Measurements from ENCODE around the gene SEMA3F.

SEMA3F gene

DNA sequence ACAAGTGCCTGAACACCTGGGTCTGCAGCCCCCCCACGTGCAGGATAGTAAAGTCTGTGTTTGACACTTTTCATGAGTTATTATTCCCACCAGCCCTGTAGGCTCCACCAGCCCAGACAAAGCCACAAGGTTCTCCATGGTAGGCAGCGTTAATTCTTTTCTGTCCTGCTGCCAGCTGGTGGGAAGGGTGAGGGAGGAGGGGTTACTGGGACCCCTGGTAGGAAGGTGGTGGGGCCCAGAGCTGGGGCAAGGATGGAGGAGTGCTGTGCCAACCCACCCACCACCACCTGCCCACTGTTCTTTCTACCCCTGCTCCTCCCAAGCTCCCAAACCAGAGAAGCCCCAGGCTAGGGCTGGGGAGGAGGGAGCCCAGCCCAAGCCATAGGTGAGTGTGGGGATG is 20.8 kb upstream of the SEMA3F start:
- no peak overlapping the region for H3K4me2 ChIP-seq
- no peak overlapping the region for H3K27ac ChIP-seq
- peaks cover 6% of the 10 kb centered on the region; the same call in 1 of the 2 replicates for H3K27me3 ChIP-seq (ENCODE audit: insufficient read depth, low read depth)
- H2AFZ ChIP-seq (ENCODE audit: low read depth), result no peak overlapping the region
- no peak overlapping the region for H3K4me3 ChIP-seq (IDR thresholded peaks at IDR 0.05; ENCODE audit: insufficient read depth, low read depth, low read length)
- H3K79me2 ChIP-seq (ENCODE audit: insufficient read depth, low read depth), result no peaks in the 10 kb centered on the region
- no peaks in the 10 kb centered on the region for H3K36me3 ChIP-seq (ENCODE audit: insufficient read depth)
- H3K4me1 ChIP-seq (ENCODE audit: low read depth, poor library complexity, severe bottlenecking), result no peaks in the 10 kb centered on the region
- TF ChIP-seq, protein P1, sequence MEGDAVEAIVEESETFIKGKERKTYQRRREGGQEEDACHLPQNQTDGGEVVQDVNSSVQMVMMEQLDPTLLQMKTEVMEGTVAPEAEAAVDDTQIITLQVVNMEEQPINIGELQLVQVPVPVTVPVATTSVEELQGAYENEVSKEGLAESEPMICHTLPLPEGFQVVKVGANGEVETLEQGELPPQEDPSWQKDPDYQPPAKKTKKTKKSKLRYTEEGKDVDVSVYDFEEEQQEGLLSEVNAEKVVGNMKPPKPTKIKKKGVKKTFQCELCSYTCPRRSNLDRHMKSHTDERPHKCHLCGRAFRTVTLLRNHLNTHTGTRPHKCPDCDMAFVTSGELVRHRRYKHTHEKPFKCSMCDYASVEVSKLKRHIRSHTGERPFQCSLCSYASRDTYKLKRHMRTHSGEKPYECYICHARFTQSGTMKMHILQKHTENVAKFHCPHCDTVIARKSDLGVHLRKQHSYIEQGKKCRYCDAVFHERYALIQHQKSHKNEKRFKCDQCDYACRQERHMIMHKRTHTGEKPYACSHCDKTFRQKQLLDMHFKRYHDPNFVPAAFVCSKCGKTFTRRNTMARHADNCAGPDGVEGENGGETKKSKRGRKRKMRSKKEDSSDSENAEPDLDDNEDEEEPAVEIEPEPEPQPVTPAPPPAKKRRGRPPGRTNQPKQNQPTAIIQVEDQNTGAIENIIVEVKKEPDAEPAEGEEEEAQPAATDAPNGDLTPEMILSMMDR (conservative IDR thresholded peaks at IDR 0.05; ENCODE audit: low read depth, low read length), result no peak
- no peak overlapping the region for H3K9ac ChIP-seq
- no peaks in the 10 kb centered on the region for H4K20me1 ChIP-seq (ENCODE audit: insufficient read depth)

DNA sequence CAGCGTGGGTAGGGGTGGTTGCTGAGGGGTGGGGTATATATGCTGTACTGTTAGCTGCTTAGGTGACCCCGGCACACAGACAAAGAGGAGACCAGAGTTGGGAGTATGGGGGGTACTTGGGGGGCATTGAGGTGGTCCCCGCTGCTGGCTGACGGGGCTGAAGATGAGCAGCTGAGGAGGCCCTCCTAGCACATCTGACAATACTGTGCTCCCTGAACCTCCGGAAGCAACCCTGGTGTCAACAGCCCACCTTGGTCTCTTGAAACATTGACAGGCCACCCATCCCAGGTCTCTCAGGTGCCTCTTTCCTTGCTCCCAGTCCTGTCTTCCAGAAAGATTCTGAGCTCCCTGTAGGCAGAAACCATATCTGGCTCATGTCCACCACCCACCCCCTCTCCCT is 19.2 kb upstream of the SEMA3F start:
- H3K4me2 ChIP-seq, result no peak overlapping the region
- TF ChIP-seq, protein P1 (conservative IDR thresholded peaks at IDR 0.05; ENCODE audit: low read depth, low read length), result no peak
- H3K27me3 ChIP-seq (ENCODE audit: insufficient read depth, low read depth), result peaks cover 6% of the 10 kb centered on the region; the same call in 1 of the 2 replicates
- no peak overlapping the region for H3K27ac ChIP-seq
- no peaks in the 10 kb centered on the region for H3K4me1 ChIP-seq (ENCODE audit: low read depth, poor library complexity, severe bottlenecking)
- H3K36me3 ChIP-seq (ENCODE audit: insufficient read depth), result no peaks in the 10 kb centered on the region
- H3K9ac ChIP-seq, result no peak overlapping the region
- H3K4me3 ChIP-seq (IDR thresholded peaks at IDR 0.05; ENCODE audit: insufficient read depth, low read depth, low read length), result no peak overlapping the region
- H3K79me2 ChIP-seq (ENCODE audit: insufficient read depth, low read depth), result no peaks in the 10 kb centered on the region
- H4K20me1 ChIP-seq (ENCODE audit: insufficient read depth), result no peaks in the 10 kb centered on the region
- no peak overlapping the region for H2AFZ ChIP-seq (ENCODE audit: low read depth)

DNA sequence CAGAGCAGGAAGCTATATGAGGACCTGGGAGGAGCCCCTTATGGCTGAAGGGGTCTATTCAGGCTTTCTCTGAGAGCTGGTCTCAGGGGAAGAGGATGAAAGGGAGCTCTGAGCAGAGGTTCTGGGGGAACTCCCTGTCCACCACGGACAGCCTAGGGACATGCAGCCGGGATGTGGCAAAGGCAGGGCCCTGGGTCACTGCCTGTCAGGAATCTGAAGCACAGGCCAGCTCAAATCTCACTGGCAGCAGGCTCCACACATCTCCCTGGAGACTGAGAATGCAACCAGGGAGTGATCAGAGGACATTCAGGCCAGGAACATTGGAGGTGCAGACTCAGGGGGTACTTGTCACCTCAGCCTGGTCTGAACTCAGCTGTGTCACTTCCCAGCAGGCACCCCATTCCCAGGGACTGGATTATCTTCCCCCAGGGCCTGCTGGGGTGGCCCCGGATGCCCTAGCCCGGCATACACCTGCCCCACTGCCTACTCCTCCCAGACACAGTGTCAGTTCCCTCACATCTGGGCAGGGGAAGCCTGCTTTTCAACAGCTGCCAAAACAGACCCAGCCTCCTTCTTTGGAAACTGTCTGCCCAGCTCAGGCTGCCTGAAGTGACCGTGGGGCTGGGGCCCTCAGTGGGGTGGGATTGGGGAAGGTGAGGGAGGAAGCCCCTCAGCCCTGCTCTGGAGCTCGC is 18.3 kb upstream of the SEMA3F start:
- H2AFZ ChIP-seq (ENCODE audit: low read depth), result no peak overlapping the region
- H3K27ac ChIP-seq, result no peak overlapping the region
- H3K27me3 ChIP-seq (ENCODE audit: insufficient read depth, low read depth), result peaks cover 6% of the 10 kb centered on the region; the same call in 1 of the 2 replicates
- H3K36me3 ChIP-seq (ENCODE audit: insufficient read depth), result no peaks in the 10 kb centered on the region
- H3K9ac ChIP-seq, result no peak overlapping the region
- H3K4me1 ChIP-seq (ENCODE audit: low read depth, poor library complexity, severe bottlenecking), result no peaks in the 10 kb centered on the region
- H3K4me3 ChIP-seq (IDR thresholded peaks at IDR 0.05; ENCODE audit: insufficient read depth, low read depth, low read length), result no peak overlapping the region
- no peaks in the 10 kb centered on the region for H4K20me1 ChIP-seq (ENCODE audit: insufficient read depth)
- TF ChIP-seq, protein P1 (conservative IDR thresholded peaks at IDR 0.05; ENCODE audit: low read depth, low read length), result no peak
- H3K79me2 ChIP-seq (ENCODE audit: insufficient read depth, low read depth), result no peaks in the 10 kb centered on the region
- no peak overlapping the region for H3K4me2 ChIP-seq

DNA sequence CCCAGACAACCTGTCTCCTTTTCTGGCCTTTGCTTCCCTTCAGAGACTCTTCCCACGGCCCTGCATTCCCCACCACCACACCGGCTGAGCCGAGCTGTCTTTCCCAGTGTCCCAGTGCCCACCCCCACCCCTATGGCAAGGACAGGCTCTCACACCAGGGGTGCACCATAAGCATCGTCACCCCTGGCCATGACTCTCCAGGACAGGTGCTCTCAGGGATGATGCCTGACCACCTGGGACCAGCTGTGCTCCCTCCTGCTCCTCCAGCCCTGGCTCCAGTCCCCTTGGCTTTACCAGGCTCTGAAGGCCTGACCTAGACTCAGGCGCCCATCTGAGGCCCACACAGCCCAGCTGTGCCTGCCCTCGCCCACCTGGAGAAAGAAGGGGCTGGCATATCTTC is 17.6 kb upstream of the SEMA3F start:
- Histone ChIP-seq H3K4me3 (IDR thresholded peaks at IDR 0.05; ENCODE audit: insufficient read depth, low read depth, low read length) (no peak overlapping the region), H3K27me3 (ENCODE audit: insufficient read depth, low read depth) (peaks cover 7% of the 10 kb centered on the region; the same call in 1 of the 2 replicates), H3K4me1 (ENCODE audit: low read depth, poor library complexity, severe bottlenecking) (no peaks in the 10 kb centered on the region), H3K36me3 (ENCODE audit: insufficient read depth) (no peaks in the 10 kb centered on the region), H3K4me2 (no peak overlapping the region), H2AFZ (ENCODE audit: low read depth) (no peak overlapping the region), H4K20me1 (ENCODE audit: insufficient read depth) (no peaks in the 10 kb centered on the region), H3K79me2 (ENCODE audit: insufficient read depth, low read depth) (no peaks in the 10 kb centered on the region), H3K9ac (no peak overlapping the region), H3K27ac (no peak overlapping the region)
- TF ChIP-seq, protein P1 (conservative IDR thresholded peaks at IDR 0.05; ENCODE audit: low read depth, low read length), result no peak

Data from KMS-11 (cell line).